Neuronal stem cell (in vitro differentiated cells): ENCODE data around the gene PODXL2.

Experiments used
- DNase-seq: peaks from one replicate; pipeline ENCODE4 v3.0.0-alpha.2; 2013; ENCODE audit warnings: low spot score
- H2AFZ ChIP-seq: one replicate; pipeline ENCODE4 v1.6.1; 2013; ENCODE audit warnings: mild to moderate bottlenecking, low read length, inconsistent platforms
- H2AK5ac ChIP-seq: 2 replicates; pipeline ENCODE4 v1.6.1; 2013; ENCODE audit warnings: low read depth, mild to moderate bottlenecking, inconsistent platforms, low read length, moderate library complexity, mixed read lengths
- H2BK120ac ChIP-seq: 2 replicates; pipeline ENCODE4 v1.6.1; 2013; ENCODE audit warnings: low read depth, mild to moderate bottlenecking, inconsistent platforms, low read length, moderate library complexity, mixed read lengths
- H2BK12ac ChIP-seq: one replicate; pipeline ENCODE4 v1.6.1; 2013; ENCODE audit warnings: low read length, inconsistent platforms
- H2BK15ac ChIP-seq: 2 replicates; pipeline ENCODE4 v1.6.1; 2013; ENCODE audit warnings: mild to moderate bottlenecking, low read length, inconsistent platforms, mixed read lengths
- H2BK5ac ChIP-seq: one replicate; pipeline ENCODE4 v1.6.1; 2013; ENCODE audit warnings: inconsistent platforms, mild to moderate bottlenecking, low read length, moderate library complexity
- H3K14ac ChIP-seq: one replicate; pipeline ENCODE4 v1.6.1; 2013; ENCODE audit warnings: low read length, inconsistent platforms
- H3K18ac ChIP-seq: 2 replicates; pipeline ENCODE4 v1.6.1; 2013; ENCODE audit warnings: low read length, inconsistent platforms
- H3K23ac ChIP-seq: 2 replicates; pipeline ENCODE4 v1.6.1; 2013; ENCODE audit warnings: low read depth, mild to moderate bottlenecking, mixed read lengths, low read length, inconsistent platforms; ENCODE audit not compliant: poor library complexity
- H3K27ac ChIP-seq: replicated peaks from 3 replicates; pipeline ENCODE4 v1.5.1; 2013; ENCODE audit warnings: low read length, inconsistent platforms
- H3K27me3 ChIP-seq, 3 experiments: 2 replicates each; pipeline ENCODE4 v1.6.1; 2013; ENCODE audit warnings: low read length in 3 of 3, mild to moderate bottlenecking in 2 of 3, inconsistent platforms in 1 of 3, low read depth in 1 of 3, mixed read lengths in 1 of 3, moderate library complexity in 1 of 3; ENCODE audit not compliant: control insufficient read depth in 3 of 3, insufficient read depth in 3 of 3
- H3K36me3 ChIP-seq, 2 donors: replicated peaks in 1 of 2; 2 replicates each; pipeline ENCODE4 v1.6.1; 2013; ENCODE audit warnings: low read length in 2 of 2; ENCODE audit not compliant: control insufficient read depth in 2 of 2, insufficient read depth in 2 of 2
- H3K4ac ChIP-seq: 2 replicates; pipeline ENCODE4 v1.6.1; 2013; ENCODE audit warnings: inconsistent platforms, mild to moderate bottlenecking, low read length, moderate library complexity
- H3K4me1 ChIP-seq, 2 donors: 1 replicate in 1 of 2; 2 replicates in 1 of 2; pipeline ENCODE4 v1.6.1; 2013; ENCODE audit warnings: low read length in 2 of 2, low read depth in 1 of 2; ENCODE audit not compliant: control insufficient read depth in 2 of 2, insufficient read depth in 1 of 2
- H3K4me2 ChIP-seq: one replicate; pipeline ENCODE4 v1.6.1; 2013; ENCODE audit warnings: mild to moderate bottlenecking, low read length, inconsistent platforms; ENCODE audit not compliant: insufficient read depth, poor library complexity, severe bottlenecking
- H3K4me3 ChIP-seq, 2 donors: 2 replicates each; pipeline ENCODE4 v1.5.1; 2013; ENCODE audit warnings: low read length in 2 of 2, mild to moderate bottlenecking in 2 of 2, inconsistent platforms in 1 of 2, moderate library complexity in 1 of 2
- H3K79me1 ChIP-seq: one replicate; pipeline ENCODE4 v1.6.1; 2013; ENCODE audit warnings: low read depth, mild to moderate bottlenecking, inconsistent platforms, low read length, moderate library complexity
- H3K9ac ChIP-seq: one replicate; pipeline ENCODE4 v1.6.1; 2013; ENCODE audit warnings: mild to moderate bottlenecking, low read depth, low read length, inconsistent platforms; ENCODE audit not compliant: poor library complexity
- H3K9me3 ChIP-seq, 2 donors: replicated peaks in 1 of 2; 2 replicates each; pipeline versions ENCODE3 to v1.6.1; 2013; ENCODE audit warnings: low read length in 2 of 2, mild to moderate bottlenecking in 2 of 2, inconsistent platforms in 1 of 2, low read depth in 1 of 2, mixed read lengths in 1 of 2, moderate library complexity in 1 of 2; ENCODE audit not compliant: control insufficient read depth in 2 of 2, insufficient read depth in 1 of 2
- H4K8ac ChIP-seq: one replicate; pipeline ENCODE4 v1.6.1; 2013; ENCODE audit warnings: low read depth, mild to moderate bottlenecking, inconsistent platforms, low read length, moderate library complexity
- H4K91ac ChIP-seq: one replicate; pipeline ENCODE4 v1.6.1; 2013; ENCODE audit warnings: low read length, low read depth, mild to moderate bottlenecking, inconsistent platforms; ENCODE audit not compliant: poor library complexity
- WGBS, 2 donors: extraction: QIAGEN DNeasy Blood & Tissue Kit; methylation state at CpG; one replicate each; pipeline ENCODE4 v1.1.7; 2013; ENCODE audit warnings: missing lambda C conversion rate in 2 of 2, mixed read lengths in 1 of 2; ENCODE audit not compliant: insufficient read length in 2 of 2, insufficient replicate concordance in 1 of 2; ENCODE audit errors: extremely low coverage in 2 of 2; 5-methylcytosine and 5-hydroxymethylcytosine counted together

The PODXL2 gene

GRCh38 chr3:127671523-127672428, 42.8 kb downstream of the PODXL2 start:
- WGBS, 2 donors = no CpG with 5 or more reads among the region's 44 CpGs
- Histone ChIP-seq H3K18ac (peak overlapping the region; percentile 97), H3K27me3 (peaks cover 0 to 6% (median 5%) of the 10 kb centered on the region in 3 experiments), H3K23ac (peak overlapping the region; percentile 97), H3K79me1 (peaks cover 2% of the 10 kb centered on the region), H3K4me2 (peak overlapping the region; percentile 93), H3K14ac (peak overlapping the region; percentile 98), H3K9ac (peak overlapping the region; percentile 93), H3K36me3 (peaks cover 1 to 31% of the 10 kb centered on the region in 2 donors), H2BK15ac (peak overlapping the region; percentile 85), H3K4me1 (peaks cover 4 to 7% of the 10 kb centered on the region in 2 donors), H2AK5ac (peak overlapping the region; percentile 98), H3K4ac (no peak overlapping the region), H2BK5ac (peak overlapping the region; percentile 73), H3K4me3 (peak overlapping the region; percentile 43 to 81), H3K9me3 (no peaks in the 10 kb centered on the region), H2BK12ac (peak overlapping the region; percentile 58), H2BK120ac (peak overlapping the region; percentile 97), H2AFZ (peak overlapping the region; percentile 92), H4K8ac (peak overlapping the region; percentile 82), H3K27ac (no peak overlapping the region), H4K91ac (peak overlapping the region; percentile 98)
- no peak for DNase-seq

- peak; percentile 65 for DNase-seq
Measured at GRCh38 chr3:127672429-127673190, 43.6 kb downstream of the PODXL2 start, which contains the start of gene ABTB1. TSS of gene ABTB1 (plus strand) at chr3:127672952. CDS start at chr3:127673026, 74 bp downstream.

GRCh38 chr3:127673191-127674100, 44.5 kb downstream of the PODXL2 start:
- no peak overlapping the region for H3K14ac ChIP-seq
- H3K4me3 ChIP-seq = peak overlapping the region; percentile 77 to 97
- no peak overlapping the region for H4K91ac ChIP-seq
- WGBS, 2 donors = no CpG with 5 or more reads among the region's 51 CpGs
- peak overlapping the region; percentile 94 for H2AK5ac ChIP-seq
- H3K4me2 ChIP-seq = peak overlapping the region; percentile 91
- H3K9me3 ChIP-seq = no peaks in the 10 kb centered on the region
- peak overlapping the region; percentile 94 for H2AFZ ChIP-seq
- peak overlapping the region; percentile 97 for H3K18ac ChIP-seq
- peaks cover 0 to 6% (median 5%) of the 10 kb centered on the region in 3 experiments for H3K27me3 ChIP-seq
- H2BK120ac ChIP-seq = peak overlapping the region; percentile 55
- peaks cover 2% of the 10 kb centered on the region for H3K79me1 ChIP-seq
- peak overlapping the region; percentile 71 for H3K9ac ChIP-seq
- H3K23ac ChIP-seq = peak overlapping the region; percentile 40
- H3K4ac ChIP-seq = no peak overlapping the region
- H2BK15ac ChIP-seq = peak overlapping the region; percentile 54
- H3K27ac ChIP-seq = no peak overlapping the region
- peaks cover 4 to 7% of the 10 kb centered on the region in 2 donors for H3K4me1 ChIP-seq
- peak overlapping the region; percentile 30 for H4K8ac ChIP-seq
- H3K36me3 ChIP-seq = peaks cover 1 to 15% of the 10 kb centered on the region in 2 donors
- H2BK12ac ChIP-seq = peak overlapping the region; percentile 88
- H2BK5ac ChIP-seq = peak overlapping the region; percentile 72
- DNase-seq = no peak

More at GRCh38 chr3:127672429-127673190, 43.6 kb downstream of the PODXL2 start, which contains the start of gene ABTB1:
- WGBS, 2 donors = no CpG with 5 or more reads among the region's 102 CpGs
- H3K4me3 ChIP-seq = peak within 1 kb of the TSS; percentile 77 to 97
- peak within 1 kb of the TSS; percentile 88 for H2BK12ac ChIP-seq
- H2BK5ac ChIP-seq = peak within 1 kb of the TSS; percentile 72
- peak within 1 kb of the TSS; percentile 98 for H2AK5ac ChIP-seq
- H3K27ac ChIP-seq = no peak within 1 kb of the TSS
- peak within 1 kb of the TSS; percentile 98 for H3K14ac ChIP-seq
- H4K91ac ChIP-seq = no peak within 1 kb of the TSS
- peaks cover 2% of the 10 kb centered on the region for H3K79me1 ChIP-seq
- H2AFZ ChIP-seq = peak within 1 kb of the TSS; percentile 94
- peak within 1 kb of the TSS; percentile 82 for H4K8ac ChIP-seq
- peaks cover 1 to 23% of the 10 kb centered on the region in 2 donors for H3K36me3 ChIP-seq
- H2BK120ac ChIP-seq = peak within 1 kb of the TSS; percentile 97
- peak within 1 kb of the TSS; percentile 93 for H3K4me2 ChIP-seq
- peak within 1 kb of the TSS; percentile 97 for H3K23ac ChIP-seq
- H2BK15ac ChIP-seq = peak within 1 kb of the TSS; percentile 85
- no peaks in the 10 kb centered on the region for H3K9me3 ChIP-seq
- peaks cover 0 to 6% (median 5%) of the 10 kb centered on the region in 3 experiments for H3K27me3 ChIP-seq
- H3K9ac ChIP-seq = peak within 1 kb of the TSS; percentile 93
- peak within 1 kb of the TSS; percentile 97 for H3K18ac ChIP-seq
- H3K4ac ChIP-seq = no peak within 1 kb of the TSS
- peaks cover 4 to 7% of the 10 kb centered on the region in 2 donors for H3K4me1 ChIP-seq
